Effector memory CD8-positive, alpha-beta T cell (primary cell): ENCODE data around the gene RSPO3.

Experiments used
- ATAC-seq: fragments of 150-1000 bp; cut with Tn5 transposase; replicated peaks from 2 replicates; pipeline ENCODE4 v1.10.0; 2021; ENCODE audit warnings: mild to moderate bottlenecking, moderate library complexity
- DNase-seq, 3 experiments: peaks; one replicate each; pipeline ENCODE4 v3.0.0; 2021
- H3K27ac Mint-ChIP-seq, 2 donors: one replicate each; pipeline ENCODE4 v1.8.0; 2022; ENCODE audit warnings: mild to moderate bottlenecking in 2 of 2, mixed read lengths in 2 of 2, moderate library complexity in 2 of 2
- H3K27me3 Mint-ChIP-seq, 2 donors: one replicate each; pipeline ENCODE4 v1.8.0; 2022; ENCODE audit warnings: mixed read lengths in 2 of 2
- H3K36me3 Mint-ChIP-seq: one replicate; pipeline ENCODE4 v1.8.0; 2022; ENCODE audit warnings: mild to moderate bottlenecking, moderate library complexity, mixed read lengths; ENCODE audit not compliant: insufficient read depth
- H3K4me1 Mint-ChIP-seq, 2 donors: one replicate each; pipeline ENCODE4 v1.8.0; 2022; ENCODE audit warnings: low read depth in 2 of 2, mixed read lengths in 2 of 2
- H3K4me3 Mint-ChIP-seq, 2 donors: one replicate each; pipeline ENCODE4 v1.8.0; 2022; ENCODE audit warnings: mild to moderate bottlenecking in 2 of 2, mixed read lengths in 2 of 2, moderate library complexity in 2 of 2
- H3K9me3 Mint-ChIP-seq, 2 donors: one replicate each; pipeline ENCODE4 v1.8.0; 2022; ENCODE audit warnings: mixed read lengths in 2 of 2

The RSPO3 gene

GRCh38 chr6:127147534-127147933 is 29.1 kb downstream of the RSPO3 start:
- Mint-ChIP-seq H3K27me3 (peaks cover 30 to 35% of the 10 kb centered on the region in 2 donors), H3K9me3 (no peaks in the 10 kb centered on the region), H3K4me1 (no peaks in the 10 kb centered on the region), H3K36me3 (no peaks in the 10 kb centered on the region), H3K4me3 (no peak overlapping the region), H3K27ac (no peak overlapping the region)
- no peak for DNase-seq
- no peak for ATAC-seq

- no peak for ATAC-seq
- H3K27ac Mint-ChIP-seq = no peak overlapping the region
These were observed 30.0 kb downstream of the RSPO3 start for GRCh38 chr6:127148511-127148910.

GRCh38 chr6:127154509-127154908 is 36.0 kb downstream of the RSPO3 start:
- no peaks in the 10 kb centered on the region for H3K4me1 Mint-ChIP-seq
- H3K36me3 Mint-ChIP-seq = no peaks in the 10 kb centered on the region
- DNase-seq = no peak
- no peak for ATAC-seq
- H3K27ac Mint-ChIP-seq = no peak overlapping the region
- H3K27me3 Mint-ChIP-seq = peaks cover 3% of the 10 kb centered on the region in 2 donors
- H3K4me3 Mint-ChIP-seq = no peak overlapping the region
- H3K9me3 Mint-ChIP-seq = no peaks in the 10 kb centered on the region

More at GRCh38 chr6:127148511-127148910, 30.0 kb downstream of the RSPO3 start:
- Mint-ChIP-seq H3K36me3 (no peaks in the 10 kb centered on the region), H3K27me3 (peaks cover 30 to 35% of the 10 kb centered on the region in 2 donors), H3K9me3 (no peaks in the 10 kb centered on the region), H3K4me1 (no peaks in the 10 kb centered on the region), H3K4me3 (no peak overlapping the region)
- DNase-seq = no peak

GRCh38 chr6:127160484-127160883 is 42.0 kb downstream of the RSPO3 start:
- H3K4me1 Mint-ChIP-seq = no peaks in the 10 kb centered on the region
- ATAC-seq = no peak

GRCh38 chr6:127162836-127163235 is 44.4 kb downstream of the RSPO3 start:
- ATAC-seq (no peak), DNase-seq (no peak)
- Mint-ChIP-seq H3K27me3 (peaks cover 5 to 9% of the 10 kb centered on the region in 2 donors), H3K4me1 (no peaks in the 10 kb centered on the region), H3K27ac (no peak overlapping the region), H3K4me3 (no peak overlapping the region), H3K9me3 (no peaks in the 10 kb centered on the region), H3K36me3 (no peaks in the 10 kb centered on the region)

More at GRCh38 chr6:127160484-127160883, 42.0 kb downstream of the RSPO3 start:
- DNase-seq = no peak
- Mint-ChIP-seq H3K4me3 (no peak overlapping the region), H3K27ac (no peak overlapping the region), H3K27me3 (peaks cover 0 to 6% of the 10 kb centered on the region in 2 donors), H3K36me3 (no peaks in the 10 kb centered on the region), H3K9me3 (no peaks in the 10 kb centered on the region)

- Mint-ChIP-seq H3K36me3 (no peaks in the 10 kb centered on the region), H3K4me1 (no peaks in the 10 kb centered on the region), H3K27me3 (peaks cover 12 to 16% of the 10 kb centered on the region in 2 donors), H3K9me3 (no peaks in the 10 kb centered on the region), H3K4me3 (no peak overlapping the region), H3K27ac (no peak overlapping the region)
- DNase-seq (no peak), ATAC-seq (no peak)
These were observed 45.6 kb downstream of the RSPO3 start for GRCh38 chr6:127164036-127164435.

GRCh38 chr6:127164565-127164964 is 46.1 kb downstream of the RSPO3 start:
- Mint-ChIP-seq H3K27ac (no peak overlapping the region), H3K4me3 (no peak overlapping the region), H3K9me3 (no peaks in the 10 kb centered on the region), H3K36me3 (no peaks in the 10 kb centered on the region), H3K4me1 (no peaks in the 10 kb centered on the region), H3K27me3 (peaks cover 17 to 19% of the 10 kb centered on the region in 2 donors)
- DNase-seq (no peak), ATAC-seq (no peak)

GRCh38 chr6:127173156-127173940 is 54.9 kb downstream of the RSPO3 start:
- H3K36me3 Mint-ChIP-seq = no peaks in the 10 kb centered on the region
- H3K27ac Mint-ChIP-seq = no peak overlapping the region
- no peak for DNase-seq
- peaks cover 10 to 15% of the 10 kb centered on the region in 2 donors for H3K27me3 Mint-ChIP-seq
- H3K4me3 Mint-ChIP-seq = no peak overlapping the region
- H3K4me1 Mint-ChIP-seq = no peaks in the 10 kb centered on the region
- ATAC-seq = no peak
- H3K9me3 Mint-ChIP-seq = no peaks in the 10 kb centered on the region

GRCh38 chr6:127176146-127176545 is 57.7 kb downstream of the RSPO3 start:
- no peaks in the 10 kb centered on the region for H3K4me1 Mint-ChIP-seq
- H3K36me3 Mint-ChIP-seq = no peaks in the 10 kb centered on the region
- no peak overlapping the region for H3K27ac Mint-ChIP-seq
- H3K4me3 Mint-ChIP-seq = no peak overlapping the region
- ATAC-seq (no peak), DNase-seq (no peak)
- H3K9me3 Mint-ChIP-seq = no peaks in the 10 kb centered on the region
- peaks cover 7 to 16% of the 10 kb centered on the region in 2 donors for H3K27me3 Mint-ChIP-seq

GRCh38 chr6:127177030-127177922 is 58.8 kb downstream of the RSPO3 start:
- ATAC-seq (no peak), DNase-seq (no peak)
- peaks cover 16% of the 10 kb centered on the region in 2 donors for H3K27me3 Mint-ChIP-seq
- no peaks in the 10 kb centered on the region for H3K9me3 Mint-ChIP-seq
- H3K4me3 Mint-ChIP-seq = no peak overlapping the region
- H3K4me1 Mint-ChIP-seq = no peaks in the 10 kb centered on the region
- H3K36me3 Mint-ChIP-seq = no peaks in the 10 kb centered on the region
- H3K27ac Mint-ChIP-seq = no peak overlapping the region

GRCh38 chr6:127177923-127178231 is 59.4 kb downstream of the RSPO3 start:
- no peak for ATAC-seq
- H3K9me3 Mint-ChIP-seq = no peaks in the 10 kb centered on the region
- DNase-seq = no peak
- H3K4me1 Mint-ChIP-seq = no peaks in the 10 kb centered on the region
- H3K27me3 Mint-ChIP-seq = peaks cover 17 to 19% of the 10 kb centered on the region in 2 donors
- H3K36me3 Mint-ChIP-seq = no peaks in the 10 kb centered on the region
- H3K27ac Mint-ChIP-seq = no peak overlapping the region
- H3K4me3 Mint-ChIP-seq = no peak overlapping the region

- H3K27ac Mint-ChIP-seq = no peak overlapping the region
- peaks cover 26% of the 10 kb centered on the region in 2 donors for H3K27me3 Mint-ChIP-seq
- no peak overlapping the region for H3K4me3 Mint-ChIP-seq
- no peak for DNase-seq
- no peaks in the 10 kb centered on the region for H3K9me3 Mint-ChIP-seq
- no peaks in the 10 kb centered on the region for H3K36me3 Mint-ChIP-seq
- H3K4me1 Mint-ChIP-seq = no peaks in the 10 kb centered on the region
- no peak for ATAC-seq
These were observed 60.3 kb downstream of the RSPO3 start for GRCh38 chr6:127178746-127179145.

GRCh38 chr6:127180426-127180825 is 62.0 kb downstream of the RSPO3 start:
- H3K27ac Mint-ChIP-seq = no peak overlapping the region
- H3K4me1 Mint-ChIP-seq = no peaks in the 10 kb centered on the region
- H3K36me3 Mint-ChIP-seq = no peaks in the 10 kb centered on the region
- H3K4me3 Mint-ChIP-seq = no peak overlapping the region
- DNase-seq = no peak
- H3K27me3 Mint-ChIP-seq = peaks cover 28 to 35% of the 10 kb centered on the region in 2 donors
- no peak for ATAC-seq
- H3K9me3 Mint-ChIP-seq = no peaks in the 10 kb centered on the region

GRCh38 chr6:127182501-127182900 is 64.0 kb downstream of the RSPO3 start:
- Mint-ChIP-seq H3K27ac (no peak overlapping the region), H3K4me1 (no peaks in the 10 kb centered on the region), H3K36me3 (no peaks in the 10 kb centered on the region), H3K4me3 (no peak overlapping the region), H3K9me3 (no peaks in the 10 kb centered on the region), H3K27me3 (peaks cover 28 to 32% of the 10 kb centered on the region in 2 donors)
- DNase-seq (no peak), ATAC-seq (no peak)
